Activated CD8-positive, alpha-beta memory T cell treated with anti-CD3 and anti-CD28 coated beads for 48 hours (primary cell): ENCODE results near the gene WDR81.

Experiments used
- DNase-seq, 3 experiments: peaks; one replicate each; pipeline ENCODE4 v3.0.0-alpha.2; 2020; ENCODE audit warnings: low read depth in 2 of 3, low spot score in 2 of 3

The WDR81 gene

DNA sequence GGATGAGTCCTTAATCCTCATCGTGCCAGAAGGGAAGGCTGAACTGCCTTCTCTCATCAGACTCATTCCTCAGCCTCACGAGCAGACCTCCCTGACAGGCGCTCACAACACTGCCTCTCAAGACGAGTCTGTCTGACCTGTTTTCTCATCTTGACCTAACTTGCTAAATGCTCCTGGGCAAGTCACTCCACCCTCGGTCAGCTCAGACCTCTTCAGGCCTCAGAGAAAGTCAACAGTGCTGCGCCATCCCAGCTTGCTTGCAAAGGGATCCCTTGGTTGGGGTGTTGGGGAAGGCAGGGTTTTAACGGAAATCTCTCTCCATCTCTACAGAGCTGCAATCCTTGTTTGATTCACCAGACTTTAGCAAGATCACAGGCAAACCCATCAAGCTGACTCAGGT, 52.4 kb downstream of the WDR81 start:
- no peak for DNase-seq

DNA sequence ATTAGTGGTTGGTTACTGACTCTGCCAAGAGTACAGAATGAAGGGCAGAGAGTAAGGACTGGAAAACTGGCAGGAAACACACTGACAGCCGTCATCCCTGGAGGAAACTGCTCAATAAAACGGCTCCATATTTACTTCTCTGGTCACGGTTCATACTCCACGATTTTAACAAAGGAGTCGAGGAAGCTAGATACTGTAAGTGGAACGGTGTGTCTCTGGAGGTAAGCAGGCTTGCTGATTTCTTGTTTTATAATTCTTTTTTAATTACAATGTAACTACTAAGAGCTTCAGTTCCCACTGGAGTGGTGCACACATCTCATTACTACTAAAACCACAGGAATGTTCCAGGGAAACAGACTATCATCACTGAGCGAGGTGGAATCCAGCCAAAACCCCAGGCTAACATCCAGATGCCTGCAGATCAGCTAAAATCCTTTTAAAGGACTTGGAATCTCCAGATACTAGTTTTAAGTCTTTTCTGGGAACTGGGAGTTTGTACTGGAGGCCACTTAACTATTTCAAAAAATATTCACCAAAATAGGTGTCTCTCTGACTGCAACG, 55.1 kb downstream of the WDR81 start:
- no peak for DNase-seq

- DNase-seq = no peak
Observed at GRCh38 chr17:1782171-1782567, 57.7 kb downstream of the WDR81 start.

DNA sequence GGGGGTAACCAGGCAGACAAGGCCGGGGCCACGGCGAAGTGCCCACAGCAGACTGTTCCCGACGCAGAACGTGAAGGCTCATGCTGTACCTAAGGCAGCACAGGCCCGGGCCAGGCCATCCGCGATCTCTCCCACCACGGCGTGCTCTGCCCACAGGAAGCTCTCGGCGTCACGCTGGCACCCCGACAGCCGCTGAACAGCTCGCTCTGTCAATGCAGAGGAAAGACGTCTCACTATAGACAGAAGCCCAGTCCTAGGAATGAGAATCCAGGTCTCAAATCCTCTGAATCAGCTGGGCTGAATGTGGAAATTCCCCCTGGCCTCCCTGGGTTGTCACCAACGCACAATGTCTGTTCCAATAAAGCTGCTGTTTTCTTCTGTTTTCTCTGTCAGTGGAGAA, 58.8 kb downstream of the WDR81 start:
- no peak for DNase-seq

DNA sequence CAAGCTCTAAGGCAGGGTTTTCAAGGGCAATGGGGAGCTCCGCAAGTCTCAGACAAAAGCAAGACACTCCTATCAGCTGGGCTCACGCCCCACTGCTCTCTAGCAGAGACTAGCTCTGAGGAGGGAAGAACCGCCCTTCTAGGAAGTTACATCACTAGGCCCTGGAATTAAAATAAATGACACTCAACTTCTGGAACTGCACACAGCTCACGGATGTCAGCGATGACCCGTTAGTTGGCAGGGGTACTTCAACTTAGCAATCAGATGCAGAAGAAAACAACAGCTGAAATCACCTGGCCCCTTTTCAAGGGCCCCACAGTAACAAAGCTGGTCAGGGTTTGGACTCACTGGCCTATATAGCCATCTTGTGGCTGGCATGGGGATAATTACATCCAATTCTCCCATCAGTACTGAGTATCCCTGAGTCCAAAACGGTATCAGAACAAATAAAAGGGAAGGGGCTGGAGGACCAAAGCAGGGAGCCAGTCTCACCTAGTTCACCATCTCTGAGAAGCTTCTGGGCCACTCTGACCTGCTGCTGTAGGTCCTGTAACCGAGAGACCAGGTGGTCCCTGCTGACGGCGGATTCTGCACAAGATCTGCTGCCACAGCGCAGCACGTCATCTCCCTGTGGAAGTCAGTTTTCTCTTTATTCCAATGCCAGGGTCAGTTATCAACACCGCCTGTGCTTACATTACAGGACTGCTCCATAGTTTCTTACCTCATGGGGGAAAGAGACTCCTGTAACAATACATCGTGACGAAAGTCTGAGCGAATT, 59.5 kb downstream of the WDR81 start:
- DNase-seq = no peak

DNA sequence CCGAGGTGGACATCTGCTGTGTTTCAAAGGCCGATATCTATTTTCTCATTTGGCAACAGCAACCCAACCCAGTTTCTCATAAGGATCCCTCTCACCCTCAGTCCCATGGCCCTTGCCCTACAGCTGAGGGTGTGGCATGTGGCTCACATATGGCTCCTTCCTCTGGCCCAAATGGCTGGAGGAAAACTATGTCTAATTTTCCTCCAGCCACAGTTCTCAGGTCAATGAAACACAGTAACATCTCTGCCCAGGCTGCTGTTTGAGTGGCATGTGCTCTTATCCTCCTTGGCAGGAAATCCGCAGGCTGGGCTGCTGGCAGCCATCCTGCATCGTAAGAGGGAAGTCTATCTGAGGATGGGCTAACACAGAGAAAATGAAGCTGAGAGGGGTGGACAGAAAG, 61.4 kb downstream of the WDR81 start:
- DNase-seq = no peak

- DNase-seq = no peak
Observed at GRCh38 chr17:1786708-1787107, 62.2 kb downstream of the WDR81 start.

- no peak for DNase-seq
Observed at GRCh38 chr17:1787301-1787902, 62.9 kb downstream of the WDR81 start.
